GM10248 (cell line): Measurements from ENCODE around the gene CTDSPL.
"Not testable (repeated sequence)": the region's sequence is repeated elsewhere in the genome, so short reads cannot be mapped to it uniquely, and the experiment has no call there.

Experiments
- CTCF ChIA-PET: fragments of 300-600 bp; sonication (Branson Sonifier 250); formaldehyde crosslinking; extraction: SDS; loops from one replicate; lab custom pipeline; 2021; ENCODE audit warnings: antibody characterized with exemption; lab: Yijun Ruan, JAX
- POLR2A ChIA-PET: fragments of 350-650 bp; sonication (Branson Sonifier 250); formaldehyde crosslinking; extraction: SDS; loops from one replicate; lab custom pipeline; 2020; ENCODE audit warnings: antibody characterized with exemption; lab: Yijun Ruan, JAX
- DNase-seq: peaks from one replicate; pipeline ENCODE4 v3.0.0; 2012; ENCODE audit errors: extremely low spot score
- TF ChIP-seq, protein P1 (sequence below): IDR thresholded peaks from 2 replicates; pipeline ENCODE4 v1.5.1; 2012; ENCODE audit warnings: mild to moderate bottlenecking, low read depth; ENCODE audit errors: extremely low read depth, missing control alignments, control extremely low read depth

Gene CTDSPL

DNA sequence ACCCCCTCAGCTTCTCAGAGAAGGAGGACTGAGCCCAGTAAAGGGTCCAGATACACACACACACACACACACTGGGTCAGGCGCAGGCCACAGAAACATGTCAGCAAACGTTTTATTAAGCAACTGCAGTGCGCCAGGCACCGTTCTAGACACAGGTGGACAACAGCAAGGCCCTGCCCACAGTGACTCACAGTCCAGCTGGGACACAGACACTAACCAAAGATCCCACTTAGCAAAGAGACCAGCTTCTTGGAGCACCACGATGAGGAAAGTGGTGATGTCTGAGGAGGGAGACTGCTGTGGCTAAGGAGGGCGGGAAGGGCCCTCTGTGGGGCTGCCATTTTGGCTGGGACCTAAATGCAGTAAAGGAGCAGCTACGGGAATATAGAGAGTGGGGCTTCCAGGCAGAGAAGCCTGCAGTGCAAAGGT is 126.1 kb downstream of the CTDSPL start:
- CTCF ChIA-PET: interaction anchor here (1.7 to 1.9 kb wide), 2 partner anchors 9 to 13 kb away, joined by 10 to 11 read pairs; no protein-coding TSS in a partner anchor
- no peak for DNase-seq
- TF ChIP-seq, protein P1, sequence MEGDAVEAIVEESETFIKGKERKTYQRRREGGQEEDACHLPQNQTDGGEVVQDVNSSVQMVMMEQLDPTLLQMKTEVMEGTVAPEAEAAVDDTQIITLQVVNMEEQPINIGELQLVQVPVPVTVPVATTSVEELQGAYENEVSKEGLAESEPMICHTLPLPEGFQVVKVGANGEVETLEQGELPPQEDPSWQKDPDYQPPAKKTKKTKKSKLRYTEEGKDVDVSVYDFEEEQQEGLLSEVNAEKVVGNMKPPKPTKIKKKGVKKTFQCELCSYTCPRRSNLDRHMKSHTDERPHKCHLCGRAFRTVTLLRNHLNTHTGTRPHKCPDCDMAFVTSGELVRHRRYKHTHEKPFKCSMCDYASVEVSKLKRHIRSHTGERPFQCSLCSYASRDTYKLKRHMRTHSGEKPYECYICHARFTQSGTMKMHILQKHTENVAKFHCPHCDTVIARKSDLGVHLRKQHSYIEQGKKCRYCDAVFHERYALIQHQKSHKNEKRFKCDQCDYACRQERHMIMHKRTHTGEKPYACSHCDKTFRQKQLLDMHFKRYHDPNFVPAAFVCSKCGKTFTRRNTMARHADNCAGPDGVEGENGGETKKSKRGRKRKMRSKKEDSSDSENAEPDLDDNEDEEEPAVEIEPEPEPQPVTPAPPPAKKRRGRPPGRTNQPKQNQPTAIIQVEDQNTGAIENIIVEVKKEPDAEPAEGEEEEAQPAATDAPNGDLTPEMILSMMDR: no peak
- POLR2A ChIA-PET: interaction anchor here (0.5 kb wide), 1 partner anchor 1435 kb away, joined by 4 read pairs; no protein-coding TSS in a partner anchor

DNA sequence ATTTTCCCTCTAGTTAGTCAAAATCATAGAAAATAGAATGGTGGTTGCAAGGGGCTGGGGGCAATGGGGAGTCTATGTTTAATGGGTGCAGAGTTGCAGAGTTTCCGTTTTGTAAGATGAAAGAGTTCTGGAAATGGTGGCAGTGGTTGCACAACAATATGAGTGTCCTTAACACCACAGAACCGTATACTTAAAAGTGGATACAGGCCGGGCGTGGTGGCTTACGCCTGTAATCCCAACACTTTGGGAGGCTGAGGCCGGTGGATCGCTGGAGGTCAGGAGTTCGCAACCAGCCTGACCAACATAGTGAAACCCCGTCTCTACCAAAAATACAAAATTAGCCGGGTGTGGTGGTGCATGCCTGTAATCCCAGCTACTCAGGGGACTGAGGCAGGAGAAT is 126.7 kb downstream of the CTDSPL start:
- DNase-seq, POLR2A ChIA-PET: not testable (repeated sequence)
- CTCF ChIA-PET: interaction anchor here (1.7 to 1.9 kb wide), 2 partner anchors 9 to 14 kb away, joined by 10 to 11 read pairs; no protein-coding TSS in a partner anchor

- CTCF ChIA-PET: interaction anchor here (1.5 to 1.9 kb wide), 2 partner anchors 14 to 505 kb away, joined by 3 to 10 read pairs; no protein-coding TSS in a partner anchor
- TF ChIP-seq, protein P1: no peak
- POLR2A ChIA-PET: no interaction called here
- DNase-seq: no peak
Measured at GRCh38 chr3:37988931-37989525, 127.3 kb downstream of the CTDSPL start.

GRCh38 chr3:37989821-37990480 is 128.3 kb downstream of the CTDSPL start:
- DNase-seq: no peak
- TF ChIP-seq, protein P1: no peak

GRCh38 chr3:37990527-37990926 is 128.8 kb downstream of the CTDSPL start, which contains the start of gene VILL:
TSS of gene VILL (plus strand) at chr3:37990786. CDS start at chr3:37993673, 2,887 bp downstream.
- ChIA-PET POLR2A (interaction anchor here (0.6 kb wide), 1 partner anchor 715 kb away, joined by 7 read pairs; no protein-coding TSS in a partner anchor), CTCF (interaction anchor here (1.0 to 1.5 kb wide), 4 partner anchors 16 to 503 kb away, joined by 3 to 4 read pairs (median 4); no protein-coding TSS in a partner anchor)
- no peak for DNase-seq
- TF ChIP-seq, protein P1: no peak

More at GRCh38 chr3:37989821-37990480, 128.3 kb downstream of the CTDSPL start:
- CTCF ChIA-PET: interaction anchor here (1.0 to 1.5 kb wide), 4 partner anchors 16 to 504 kb away, joined by 3 to 4 read pairs (median 4); no protein-coding TSS in a partner anchor
- POLR2A ChIA-PET: interaction anchor here (0.6 kb wide), 1 partner anchor 715 kb away, joined by 7 read pairs; no protein-coding TSS in a partner anchor

DNA sequence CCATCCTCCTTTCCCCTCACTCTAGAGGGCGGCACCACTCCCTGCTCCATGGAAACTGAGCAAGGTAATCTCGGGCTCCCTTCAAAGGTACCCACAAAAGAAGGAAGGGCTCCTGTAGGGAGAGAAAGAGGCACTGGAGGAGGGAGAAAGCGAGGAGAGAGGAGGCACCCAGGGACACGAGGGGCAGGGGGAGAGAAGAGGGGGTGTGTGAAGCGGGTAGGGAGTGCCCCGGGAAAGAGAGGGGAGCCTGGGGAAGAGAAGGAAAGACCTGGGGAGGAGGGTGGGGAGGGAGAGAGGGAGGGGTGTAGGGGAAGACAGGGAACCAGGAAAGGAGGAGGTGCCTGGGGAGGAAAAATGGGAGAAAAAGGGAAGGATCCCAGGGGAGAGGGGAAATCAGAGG is 129.4 kb downstream of the CTDSPL start:
- TF ChIP-seq, protein P1: no peak
- ChIA-PET CTCF (interaction anchor here (1.1 kb wide), 1 partner anchor 135 kb away, joined by 4 read pairs; no protein-coding TSS in a partner anchor), POLR2A (no interaction called here)
- DNase-seq: no peak
